H1 (cell line): ENCODE measurements around the gene BCAS1.

Experiments used
- POLR2AphosphoS5 ChIP-seq: IDR thresholded peaks from 2 replicates; pipeline ENCODE4 v1.6.1; 2011; ENCODE audit warnings: low read depth, low read length
- SP4 ChIP-seq: IDR thresholded peaks from 2 replicates; pipeline ENCODE4 v1.6.1; 2012; ENCODE audit warnings: low read length, inconsistent platforms

DNA sequence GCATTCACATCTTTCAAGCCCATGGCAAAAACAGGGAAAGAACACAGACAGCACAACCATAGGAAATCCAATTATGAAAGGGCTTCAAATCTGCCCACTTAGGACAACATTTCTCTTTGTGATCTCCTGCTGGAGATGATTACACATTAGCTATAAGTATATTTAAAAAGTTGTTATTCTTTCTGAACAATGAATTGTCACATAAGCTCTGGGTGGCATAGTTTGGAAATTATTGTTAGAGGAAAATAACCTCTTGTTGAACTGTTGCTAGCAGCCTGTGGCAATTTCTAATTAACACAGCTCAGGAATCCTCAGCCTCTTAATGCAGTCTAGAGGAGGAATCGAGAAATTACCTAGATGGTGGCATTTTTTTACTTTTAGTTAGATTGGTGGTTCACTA is 54.9 kb downstream of the BCAS1 start:
- TF ChIP-seq POLR2AphosphoS5: no peak
- no peak for TF ChIP-seq SP4
